Nephron (organoid): ENCODE data around the gene CLPTM1L.

Experiments
- H3K27ac Mint-ChIP-seq, 3 experiments: 2 replicates each; pipeline ENCODE4 v1.8.0; 2020; ENCODE audit warnings: mixed read lengths in 3 of 3, mild to moderate bottlenecking in 2 of 3, moderate library complexity in 1 of 3
- H3K27me3 Mint-ChIP-seq: 2 replicates; pipeline ENCODE4 v1.8.0; 2021; ENCODE audit warnings: low read depth, mild to moderate bottlenecking, moderate library complexity, mixed read lengths
- H3K36me3 Mint-ChIP-seq: 2 replicates; pipeline ENCODE4 v1.8.0; 2020; ENCODE audit warnings: low read depth, mixed read lengths
- H3K4me1 Mint-ChIP-seq: 2 replicates; pipeline ENCODE4 v1.8.0; 2020; ENCODE audit warnings: mixed read lengths
- H3K4me3 Mint-ChIP-seq, 3 experiments: 2 replicates each; pipeline ENCODE4 v1.8.0; 2020; ENCODE audit warnings: mild to moderate bottlenecking in 3 of 3, mixed read lengths in 3 of 3, moderate library complexity in 2 of 3
- H3K9me3 Mint-ChIP-seq: 2 replicates; pipeline ENCODE4 v1.8.0; 2020; ENCODE audit warnings: mixed read lengths
- CTCF ChIP-seq, 3 experiments: fragments of 200-600 bp; sonication (generic); IDR thresholded peaks; one replicate each; pipeline ENCODE4 v1.5.0; 2021; ENCODE audit warnings: antibody characterized with exemption in 3 of 3; ENCODE audit not compliant: unreplicated experiment in 3 of 3

Gene CLPTM1L

DNA sequence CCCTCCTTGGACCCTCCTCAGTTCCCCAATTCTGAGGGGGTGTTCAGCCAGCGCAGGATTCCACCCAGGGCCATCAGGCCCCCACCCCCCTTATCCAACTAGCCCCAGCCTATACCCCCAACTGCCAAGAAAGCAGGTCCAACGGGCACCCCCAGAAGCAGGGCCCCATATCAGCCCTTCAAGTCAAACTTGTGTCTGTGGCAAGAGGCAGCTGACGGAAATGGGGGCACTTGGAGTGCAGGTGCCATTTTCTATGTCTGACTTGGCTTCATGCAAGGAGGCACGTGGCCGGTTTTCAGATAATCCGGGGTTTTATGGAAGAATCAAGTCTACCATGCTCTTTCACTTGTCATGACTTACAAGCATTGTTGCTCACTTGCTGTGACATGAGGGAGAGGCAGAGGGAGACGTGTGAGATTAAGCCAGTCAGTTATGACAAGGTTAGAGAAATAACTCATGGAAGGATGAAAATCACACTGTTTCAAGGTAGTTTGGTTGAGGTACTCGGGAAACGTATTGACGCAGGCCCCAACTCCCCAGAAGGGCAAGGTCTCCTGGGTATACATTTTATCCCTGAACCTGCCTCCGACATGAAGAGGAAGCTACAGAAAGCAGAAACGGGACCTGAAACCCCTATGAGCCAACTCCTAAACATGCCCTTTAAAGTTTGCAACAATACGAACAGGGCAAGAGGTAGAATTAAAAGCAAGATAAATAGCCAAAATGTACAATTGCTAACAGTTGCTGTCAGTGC, 26.5 kb upstream of the CLPTM1L start:
- Mint-ChIP-seq H3K27ac (no peak overlapping the region), H3K27me3 (peaks cover 84% of the 10 kb centered on the region), H3K4me1 (no peaks in the 10 kb centered on the region), H3K4me3 (no peak overlapping the region), H3K36me3 (no peaks in the 10 kb centered on the region), H3K9me3 (no peaks in the 10 kb centered on the region)
- TF ChIP-seq CTCF (IDR thresholded peaks at IDR 0.05; ENCODE audit: unreplicated experiment in 3 of 3), result no peak

GRCh38 chr5:1370006-1370405, 25.1 kb upstream of the CLPTM1L start:
- Mint-ChIP-seq H3K4me1 (no peaks in the 10 kb centered on the region), H3K27me3 (peaks cover 85% of the 10 kb centered on the region), H3K36me3 (no peaks in the 10 kb centered on the region), H3K9me3 (no peaks in the 10 kb centered on the region), H3K4me3 (no peak overlapping the region), H3K27ac (no peak overlapping the region)
- no peak for TF ChIP-seq CTCF (IDR thresholded peaks at IDR 0.05; ENCODE audit: unreplicated experiment in 3 of 3)

DNA sequence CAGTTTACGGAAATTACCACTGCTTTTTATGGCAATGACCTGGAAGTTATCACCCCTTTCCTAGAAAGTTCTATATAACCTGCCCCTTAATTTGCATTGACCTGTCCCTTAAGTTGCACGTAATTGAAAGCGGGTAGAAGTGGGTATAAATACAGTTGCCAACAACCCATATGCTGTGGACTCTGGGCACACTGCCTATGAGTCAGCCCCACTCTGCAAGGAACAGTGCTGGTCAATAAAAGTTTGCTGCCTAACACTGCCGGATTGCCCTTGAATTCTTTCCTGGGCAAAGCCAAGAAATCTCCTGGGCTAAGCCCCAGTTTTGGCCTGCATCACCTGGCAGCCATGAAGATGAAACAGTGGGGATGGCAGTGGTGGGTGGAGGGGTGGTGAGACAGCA, 23.9 kb upstream of the CLPTM1L start:
- Mint-ChIP-seq H3K36me3 (no peaks in the 10 kb centered on the region), H3K4me1 (no peaks in the 10 kb centered on the region), H3K27ac (no peak overlapping the region), H3K4me3 (no peak overlapping the region), H3K27me3 (peaks cover 88% of the 10 kb centered on the region), H3K9me3 (no peaks in the 10 kb centered on the region)
- TF ChIP-seq CTCF (IDR thresholded peaks at IDR 0.05; ENCODE audit: unreplicated experiment in 3 of 3), result no peak

GRCh38 chr5:1368236-1368635, 23.3 kb upstream of the CLPTM1L start:
- no peak overlapping the region for H3K4me3 Mint-ChIP-seq

GRCh38 chr5:1367149-1367548, 22.2 kb upstream of the CLPTM1L start:
- no peak overlapping the region for H3K4me3 Mint-ChIP-seq
- TF ChIP-seq CTCF (IDR thresholded peaks at IDR 0.05; ENCODE audit: unreplicated experiment in 3 of 3), result no peak
- H3K9me3 Mint-ChIP-seq, result no peaks in the 10 kb centered on the region
- H3K4me1 Mint-ChIP-seq, result no peaks in the 10 kb centered on the region
- no peaks in the 10 kb centered on the region for H3K36me3 Mint-ChIP-seq
- peaks cover 88% of the 10 kb centered on the region for H3K27me3 Mint-ChIP-seq
- no peak overlapping the region for H3K27ac Mint-ChIP-seq

More at GRCh38 chr5:1368236-1368635, 23.3 kb upstream of the CLPTM1L start:
- Mint-ChIP-seq H3K36me3 (no peaks in the 10 kb centered on the region), H3K9me3 (no peaks in the 10 kb centered on the region), H3K27me3 (peaks cover 90% of the 10 kb centered on the region), H3K4me1 (no peaks in the 10 kb centered on the region), H3K27ac (no peak overlapping the region)
- no peak for TF ChIP-seq CTCF (IDR thresholded peaks at IDR 0.05; ENCODE audit: unreplicated experiment in 3 of 3)

DNA sequence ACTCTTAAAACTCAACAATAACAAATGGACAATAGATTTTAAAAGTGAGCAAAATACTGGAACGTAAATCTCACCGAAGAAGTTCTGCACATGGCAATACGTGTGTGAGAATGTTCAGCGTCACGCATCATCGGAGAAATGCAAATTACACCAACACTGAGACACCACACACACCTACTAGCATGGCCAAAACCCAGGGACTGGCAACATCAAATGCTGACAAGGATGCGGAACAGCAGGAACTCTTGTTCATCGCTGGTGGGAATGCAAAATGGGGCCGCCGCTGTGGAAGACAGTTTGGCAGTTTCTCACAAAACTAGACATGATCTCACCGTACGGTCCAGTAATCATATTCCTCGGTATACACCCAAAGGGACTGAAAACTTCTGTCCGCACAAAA, 21.6 kb upstream of the CLPTM1L start:
- peaks cover 83% of the 10 kb centered on the region for H3K27me3 Mint-ChIP-seq
- no peak for TF ChIP-seq CTCF (IDR thresholded peaks at IDR 0.05; ENCODE audit: unreplicated experiment in 3 of 3)

More for the DNA sequence above, 21.6 kb upstream of the CLPTM1L start:
- Mint-ChIP-seq H3K4me3 (no peak overlapping the region), H3K9me3 (no peaks in the 10 kb centered on the region), H3K27ac (no peak overlapping the region), H3K4me1 (no peaks in the 10 kb centered on the region), H3K36me3 (no peaks in the 10 kb centered on the region)
